DND-41 (cell line): ENCODE data around the gene MGP.

Experiments used
- ATAC-seq: fragments of 200-7000 bp; cut with Tn5 transposase; 3 replicates; pipeline ENCODE4 v1.9.1; 2021; ENCODE audit warnings: low read depth; ENCODE audit not compliant: insufficient read depth
- DNase-seq: peaks from one replicate; pipeline ENCODE4 v3.0.0-alpha.2; 2020
- H2AFZ ChIP-seq: 2 replicates; pipeline ENCODE4 v1.6.0; 2012; ENCODE audit warnings: low read depth, low read length
- H3K27ac ChIP-seq: 2 replicates; pipeline ENCODE4 v1.5.1; 2012; ENCODE audit warnings: low read length, inconsistent platforms
- H3K27me3 ChIP-seq: fragments of 200-600 bp; sonication (generic); 2 replicates; pipeline ENCODE4 v1.6.0; 2012; ENCODE audit warnings: low read length, mild to moderate bottlenecking, inconsistent platforms; ENCODE audit not compliant: insufficient read depth, poor library complexity
- H3K36me3 ChIP-seq: 2 replicates; pipeline ENCODE4 v1.5.1; 2012; ENCODE audit warnings: low read length, inconsistent platforms; ENCODE audit not compliant: insufficient read depth
- H3K4me1 ChIP-seq: 2 replicates; pipeline ENCODE4 v1.5.1; 2012; ENCODE audit warnings: mild to moderate bottlenecking, low read length; ENCODE audit not compliant: insufficient read depth
- H3K4me2 ChIP-seq: 2 replicates; pipeline ENCODE4 v1.6.0; 2012; ENCODE audit warnings: mild to moderate bottlenecking, moderate library complexity, low read length, inconsistent platforms; ENCODE audit not compliant: insufficient read depth
- H3K4me3 ChIP-seq, 2 experiments: fragments of 200-600 bp in 1 of 2; shearing (Covaris generic) in 1 of 2; 2 replicates each; pipeline ENCODE4 v1.5.1; 2012 to 2016; ENCODE audit warnings: inconsistent platforms in 2 of 2, low read length in 2 of 2, mild to moderate bottlenecking in 2 of 2, low read depth in 1 of 2, moderate library complexity in 1 of 2
- H3K79me2 ChIP-seq: 2 replicates; pipeline ENCODE4 v1.6.0; 2012; ENCODE audit warnings: low read length, inconsistent platforms; ENCODE audit not compliant: insufficient read depth
- H3K9ac ChIP-seq: 2 replicates; pipeline ENCODE4 v1.6.0; 2012; ENCODE audit warnings: low read depth, mild to moderate bottlenecking, inconsistent platforms, low read length, moderate library complexity
- H3K9me3 ChIP-seq: 2 replicates; pipeline ENCODE4 v1.5.1; 2012; ENCODE audit warnings: low read length, moderate library complexity, mild to moderate bottlenecking, inconsistent platforms; ENCODE audit not compliant: insufficient read depth, severe bottlenecking
- H4K20me1 ChIP-seq: 2 replicates; pipeline ENCODE4 v1.6.0; 2012; ENCODE audit warnings: low read length; ENCODE audit not compliant: insufficient read depth
- CTCF ChIP-seq: IDR thresholded peaks from 2 replicates; pipeline ENCODE4 v1.5.1; 2012; ENCODE audit warnings: borderline replicate concordance, low read length, moderate library complexity, mild to moderate bottlenecking; ENCODE audit not compliant: poor library complexity, severe bottlenecking; ENCODE audit errors: extremely low read depth
- EZH2 ChIP-seq: IDR thresholded peaks from 3 replicates; pipeline ENCODE4 v1.6.1; 2012; ENCODE audit warnings: borderline replicate concordance, low read depth, mild to moderate bottlenecking, moderate library complexity, low read length, inconsistent platforms; ENCODE audit not compliant: severe bottlenecking

The MGP gene

DNA sequence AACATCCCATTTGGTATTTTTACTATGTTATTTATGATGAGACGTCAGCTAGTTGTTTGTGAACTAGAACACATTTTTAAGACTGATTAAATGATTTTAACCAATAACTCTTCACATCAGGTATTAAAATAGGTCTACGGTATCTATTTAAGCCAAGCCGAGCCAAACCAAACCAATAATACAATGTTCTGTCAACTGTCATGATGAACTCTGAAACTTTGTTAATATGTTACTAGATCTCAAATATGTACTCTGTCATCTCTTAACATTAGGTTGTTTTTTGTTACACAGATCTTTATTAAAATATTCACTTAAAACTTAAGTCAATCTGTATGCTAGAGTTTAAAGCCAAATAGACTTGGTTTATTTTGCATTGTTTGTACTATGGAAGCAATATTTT is 43.3 kb downstream of the MGP start:
- H3K27me3 ChIP-seq = no peaks in the 10 kb centered on the region
- no peaks in the 10 kb centered on the region for H3K9me3 ChIP-seq
- no peak overlapping the region for H3K27ac ChIP-seq
- DNase-seq = no peak
- ATAC-seq = no peak
- no peak overlapping the region for H3K9ac ChIP-seq
- TF ChIP-seq CTCF = no peak
- no peak for TF ChIP-seq EZH2
- H3K4me1 ChIP-seq = peaks cover 11% of the 10 kb centered on the region
- no peaks in the 10 kb centered on the region for H3K36me3 ChIP-seq
- no peak overlapping the region for H3K4me3 ChIP-seq
- H4K20me1 ChIP-seq = no peaks in the 10 kb centered on the region
- H3K79me2 ChIP-seq = no peaks in the 10 kb centered on the region
- H3K4me2 ChIP-seq = no peak overlapping the region
- H2AFZ ChIP-seq = no peak overlapping the region

DNA sequence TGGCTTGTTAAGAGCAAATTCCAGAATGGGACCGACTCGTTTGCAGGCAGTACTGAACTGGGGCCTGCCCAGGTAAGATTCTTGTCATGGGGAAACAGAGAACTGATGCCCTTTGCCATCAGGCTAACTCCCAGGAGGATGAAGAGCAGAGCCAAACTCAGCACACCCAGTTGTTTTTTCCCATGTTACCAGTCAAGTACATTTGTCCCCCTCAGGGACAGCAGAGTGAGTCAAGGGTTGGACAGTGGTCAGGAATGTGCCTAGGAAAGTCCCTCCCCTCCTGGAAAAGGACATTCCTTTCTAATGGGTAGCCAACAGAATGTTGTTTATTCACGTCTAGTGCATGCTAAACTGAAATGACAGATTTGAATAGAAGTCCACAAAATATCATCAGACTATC is 43.9 kb downstream of the MGP start:
- Histone ChIP-seq H3K9me3 (no peaks in the 10 kb centered on the region), H3K9ac (no peak overlapping the region), H3K27ac (no peak overlapping the region), H3K36me3 (no peaks in the 10 kb centered on the region), H3K4me3 (no peak overlapping the region), H3K79me2 (no peaks in the 10 kb centered on the region), H3K27me3 (no peaks in the 10 kb centered on the region), H4K20me1 (no peaks in the 10 kb centered on the region), H3K4me1 (peaks cover 11% of the 10 kb centered on the region), H2AFZ (no peak overlapping the region), H3K4me2 (no peak overlapping the region)
- no peak for TF ChIP-seq EZH2
- no peak for DNase-seq
- no peak for ATAC-seq

GRCh38 chr12:14840616-14841015 is 45.0 kb downstream of the MGP start:
- H3K9me3 ChIP-seq = no peaks in the 10 kb centered on the region
- no peaks in the 10 kb centered on the region for H4K20me1 ChIP-seq
- H2AFZ ChIP-seq = no peak overlapping the region
- H3K27me3 ChIP-seq = no peaks in the 10 kb centered on the region
- TF ChIP-seq EZH2 = no peak
- TF ChIP-seq CTCF = no peak
- ATAC-seq = no peak
- no peaks in the 10 kb centered on the region for H3K79me2 ChIP-seq
- no peak overlapping the region for H3K4me2 ChIP-seq
- H3K9ac ChIP-seq = no peak overlapping the region
- DNase-seq = no peak
- no peak overlapping the region for H3K27ac ChIP-seq
- no peak overlapping the region for H3K4me3 ChIP-seq
- H3K4me1 ChIP-seq = peaks cover 3% of the 10 kb centered on the region
- no peaks in the 10 kb centered on the region for H3K36me3 ChIP-seq

- no peaks in the 10 kb centered on the region for H3K79me2 ChIP-seq
- H3K4me3 ChIP-seq = no peak overlapping the region
- DNase-seq (no peak), ATAC-seq (no peak)
- no peak overlapping the region for H3K9ac ChIP-seq
- H3K27ac ChIP-seq = no peak overlapping the region
- H4K20me1 ChIP-seq = no peaks in the 10 kb centered on the region
- H2AFZ ChIP-seq = no peak overlapping the region
- no peaks in the 10 kb centered on the region for H3K27me3 ChIP-seq
- H3K4me2 ChIP-seq = no peak overlapping the region
- TF ChIP-seq EZH2 (no peak), CTCF (no peak)
- no peaks in the 10 kb centered on the region for H3K4me1 ChIP-seq
- no peaks in the 10 kb centered on the region for H3K36me3 ChIP-seq
- H3K9me3 ChIP-seq = no peaks in the 10 kb centered on the region
Observed at GRCh38 chr12:14839262-14839661, 46.4 kb downstream of the MGP start.
